ENCODE measurements around the gene CDC23.

CDC23 gene

DNA sequence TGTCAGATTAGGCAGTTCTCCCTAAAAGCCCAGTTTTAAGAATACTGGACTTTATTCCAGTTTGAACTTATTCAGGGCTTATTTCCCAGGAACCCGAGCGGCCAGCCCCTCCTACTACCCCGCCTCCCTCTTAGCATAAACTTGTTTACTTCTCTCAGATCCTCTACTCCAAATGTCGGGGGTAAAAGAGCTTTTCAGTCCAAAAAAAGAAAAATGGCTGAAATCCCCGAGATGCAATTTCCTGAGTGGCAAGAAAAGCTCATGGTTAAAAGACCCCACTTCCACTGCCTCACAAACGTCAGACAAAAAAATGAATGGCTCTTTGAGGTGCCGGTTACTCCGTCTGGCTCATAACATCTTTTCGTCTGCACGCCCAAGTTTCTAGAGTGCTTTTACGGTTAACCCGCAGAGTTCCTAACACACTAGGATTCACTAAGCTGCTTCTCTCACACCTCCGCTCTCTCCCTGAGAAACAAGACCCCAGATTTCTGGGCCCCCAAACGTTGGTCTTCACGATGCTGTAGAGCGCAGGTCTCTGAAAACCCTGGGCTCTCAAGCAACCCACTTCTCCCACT, 35.1 kb downstream of the CDC23 start:
- Histone ChIP-seq H3K4me3 (ENCODE audit: low read length) (peak overlapping the region; percentile 90), H3K4me1 (ENCODE audit: low read length) (peaks cover 3% of the 10 kb centered on the region), H3K9me3 (ENCODE audit: insufficient read depth, low read length) (no peaks in the 10 kb centered on the region), H3K36me3 (replicated peaks; ENCODE audit: low read depth, low read length) (peaks cover 29% of the 10 kb centered on the region), H3K9ac (ENCODE audit: low read length) (peak overlapping the region; percentile 88), H4K20me1 (ENCODE audit: insufficient read depth, low read length) (no peaks in the 10 kb centered on the region), H3K4me2 (ENCODE audit: low read length) (peak overlapping the region; percentile 89), H3K27ac (ENCODE audit: low read length) (peak overlapping the region; percentile 82), H3K79me2 (ENCODE audit: low read length) (peaks cover 51% of the 10 kb centered on the region), H2AFZ (ENCODE audit: low read depth, low read length) (peak overlapping the region; percentile 91), H3K27me3 (ENCODE audit: low read depth, low read length) (no peaks in the 10 kb centered on the region)
- TF ChIP-seq, protein P1, sequence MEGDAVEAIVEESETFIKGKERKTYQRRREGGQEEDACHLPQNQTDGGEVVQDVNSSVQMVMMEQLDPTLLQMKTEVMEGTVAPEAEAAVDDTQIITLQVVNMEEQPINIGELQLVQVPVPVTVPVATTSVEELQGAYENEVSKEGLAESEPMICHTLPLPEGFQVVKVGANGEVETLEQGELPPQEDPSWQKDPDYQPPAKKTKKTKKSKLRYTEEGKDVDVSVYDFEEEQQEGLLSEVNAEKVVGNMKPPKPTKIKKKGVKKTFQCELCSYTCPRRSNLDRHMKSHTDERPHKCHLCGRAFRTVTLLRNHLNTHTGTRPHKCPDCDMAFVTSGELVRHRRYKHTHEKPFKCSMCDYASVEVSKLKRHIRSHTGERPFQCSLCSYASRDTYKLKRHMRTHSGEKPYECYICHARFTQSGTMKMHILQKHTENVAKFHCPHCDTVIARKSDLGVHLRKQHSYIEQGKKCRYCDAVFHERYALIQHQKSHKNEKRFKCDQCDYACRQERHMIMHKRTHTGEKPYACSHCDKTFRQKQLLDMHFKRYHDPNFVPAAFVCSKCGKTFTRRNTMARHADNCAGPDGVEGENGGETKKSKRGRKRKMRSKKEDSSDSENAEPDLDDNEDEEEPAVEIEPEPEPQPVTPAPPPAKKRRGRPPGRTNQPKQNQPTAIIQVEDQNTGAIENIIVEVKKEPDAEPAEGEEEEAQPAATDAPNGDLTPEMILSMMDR (IDR thresholded peaks at IDR 0.05; ENCODE audit: low read depth, low read length): no peak
- TF ChIP-seq EZH2phosphoT487 (IDR thresholded peaks at IDR 0.05; ENCODE audit: low read depth): no peak

DNA sequence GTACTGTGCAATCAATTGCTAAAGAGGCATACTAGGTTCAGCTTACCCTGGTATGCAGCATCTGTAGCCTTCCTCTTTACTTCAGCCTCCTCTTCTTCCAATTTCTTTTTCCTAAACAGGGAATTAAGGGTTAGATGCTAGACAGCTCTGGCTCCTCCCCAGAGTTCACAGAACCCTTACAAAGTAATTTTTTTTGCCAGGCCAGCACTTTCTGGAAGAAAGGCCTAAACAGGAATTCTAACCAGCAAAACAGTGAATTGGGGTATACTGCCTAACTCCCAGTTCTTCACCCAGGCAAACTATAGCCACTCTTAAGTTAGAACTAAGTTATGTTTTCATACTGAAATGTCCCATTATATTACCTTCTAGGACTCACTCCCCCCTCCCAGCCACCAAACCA, 42.8 kb downstream of the CDC23 start:
- H3K79me2 ChIP-seq (ENCODE audit: low read length): no peaks in the 10 kb centered on the region
- no peak overlapping the region for H3K4me2 ChIP-seq (ENCODE audit: low read length)
- no peak overlapping the region for H3K9ac ChIP-seq (ENCODE audit: low read length)
- no peaks in the 10 kb centered on the region for H3K4me1 ChIP-seq (ENCODE audit: low read length)
- H3K27ac ChIP-seq (ENCODE audit: low read length): no peak overlapping the region
- H2AFZ ChIP-seq (ENCODE audit: low read depth, low read length): no peak overlapping the region
- no peak for TF ChIP-seq EZH2phosphoT487 (IDR thresholded peaks at IDR 0.05; ENCODE audit: low read depth)
- TF ChIP-seq, protein P1 (IDR thresholded peaks at IDR 0.05; ENCODE audit: low read depth, low read length): no peak
- no peaks in the 10 kb centered on the region for H4K20me1 ChIP-seq (ENCODE audit: insufficient read depth, low read length)
- H3K9me3 ChIP-seq (ENCODE audit: insufficient read depth, low read length): no peaks in the 10 kb centered on the region
- H3K4me3 ChIP-seq (ENCODE audit: low read length): no peak overlapping the region
- no peaks in the 10 kb centered on the region for H3K27me3 ChIP-seq (ENCODE audit: low read depth, low read length)
- peaks cover 32% of the 10 kb centered on the region for H3K36me3 ChIP-seq (replicated peaks; ENCODE audit: low read depth, low read length)

DNA sequence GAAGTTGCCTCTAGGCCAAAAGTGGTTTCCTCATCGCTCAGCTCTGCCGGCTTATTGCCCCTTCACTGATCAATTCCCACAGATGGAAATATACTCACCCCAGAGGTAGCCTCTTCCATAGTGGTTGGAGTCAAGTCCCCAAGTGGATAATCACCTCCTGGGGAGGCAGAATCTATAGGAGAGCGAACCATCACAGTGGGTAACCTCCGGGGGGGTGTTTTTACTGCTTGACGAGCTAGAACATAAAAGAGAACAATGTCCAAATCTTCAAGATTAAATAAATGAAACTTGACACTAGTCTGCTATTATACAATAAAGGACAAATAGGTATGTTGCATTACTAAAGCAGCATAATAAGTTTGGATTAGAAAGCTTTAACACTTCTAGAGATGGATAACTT, 44.0 kb downstream of the CDC23 start:
- no peak overlapping the region for H3K27ac ChIP-seq (ENCODE audit: low read length)
- no peak overlapping the region for H3K4me3 ChIP-seq (ENCODE audit: low read length)
- no peak overlapping the region for H2AFZ ChIP-seq (ENCODE audit: low read depth, low read length)
- H3K9me3 ChIP-seq (ENCODE audit: insufficient read depth, low read length): no peaks in the 10 kb centered on the region
- TF ChIP-seq, protein P1 (IDR thresholded peaks at IDR 0.05; ENCODE audit: low read depth, low read length): no peak
- TF ChIP-seq EZH2phosphoT487 (IDR thresholded peaks at IDR 0.05; ENCODE audit: low read depth): no peak
- H3K27me3 ChIP-seq (ENCODE audit: low read depth, low read length): no peaks in the 10 kb centered on the region
- H3K9ac ChIP-seq (ENCODE audit: low read length): no peak overlapping the region
- no peak overlapping the region for H3K4me2 ChIP-seq (ENCODE audit: low read length)
- peaks cover 40% of the 10 kb centered on the region for H3K36me3 ChIP-seq (replicated peaks; ENCODE audit: low read depth, low read length)
- no peaks in the 10 kb centered on the region for H3K4me1 ChIP-seq (ENCODE audit: low read length)
- no peaks in the 10 kb centered on the region for H4K20me1 ChIP-seq (ENCODE audit: insufficient read depth, low read length)
- no peaks in the 10 kb centered on the region for H3K79me2 ChIP-seq (ENCODE audit: low read length)

DNA sequence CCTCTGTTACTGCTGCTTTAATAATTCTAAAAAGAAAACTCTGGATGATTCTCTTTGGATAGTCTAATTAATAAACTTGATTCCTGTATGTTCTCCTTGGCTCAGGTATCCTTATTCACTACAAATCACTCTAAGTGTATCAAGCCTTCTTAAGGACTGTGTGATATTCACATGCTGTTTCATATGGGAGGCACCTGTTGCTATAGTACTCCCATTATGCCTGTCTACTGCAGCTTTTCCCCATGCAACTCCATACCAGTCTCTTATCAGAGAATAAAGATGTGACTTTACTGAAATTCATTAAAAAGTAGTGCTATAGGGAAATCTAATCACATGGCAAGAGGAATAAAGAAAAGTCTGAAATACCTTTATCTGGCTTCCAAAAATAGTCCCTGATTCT, 49.4 kb downstream of the CDC23 start:
- Histone ChIP-seq H3K27ac (ENCODE audit: low read length) (no peak overlapping the region), H3K4me1 (ENCODE audit: low read length) (no peaks in the 10 kb centered on the region), H3K4me3 (ENCODE audit: low read length) (no peak overlapping the region), H3K4me2 (ENCODE audit: low read length) (no peak overlapping the region), H2AFZ (ENCODE audit: low read depth, low read length) (no peak overlapping the region), H4K20me1 (ENCODE audit: insufficient read depth, low read length) (no peaks in the 10 kb centered on the region), H3K9me3 (ENCODE audit: insufficient read depth, low read length) (no peaks in the 10 kb centered on the region), H3K79me2 (ENCODE audit: low read length) (no peaks in the 10 kb centered on the region), H3K36me3 (replicated peaks; ENCODE audit: low read depth, low read length) (peaks cover 45% of the 10 kb centered on the region), H3K27me3 (ENCODE audit: low read depth, low read length) (no peaks in the 10 kb centered on the region), H3K9ac (ENCODE audit: low read length) (no peak overlapping the region)
- no peak for TF ChIP-seq EZH2phosphoT487 (IDR thresholded peaks at IDR 0.05; ENCODE audit: low read depth)
- TF ChIP-seq, protein P1 (IDR thresholded peaks at IDR 0.05; ENCODE audit: low read depth, low read length): no peak
